Measurements from ENCODE around the gene GPR55.
A peak's percentile ranks its signal among the peaks of the same experiment; 100 is the strongest.

The GPR55 gene

GRCh38 chr2:230872151-230872967 lies 52.7 kb downstream of the GPR55 start:
- H3K27ac ChIP-seq (ENCODE audit: low read length) = no peak overlapping the region
- peaks cover 24% of the 10 kb centered on the region for H3K4me1 ChIP-seq (ENCODE audit: control insufficient read depth, insufficient read depth, low read length)
- no peak for DNase-seq (ENCODE audit: low read depth, low spot score)
- no peaks in the 10 kb centered on the region for H3K9me3 ChIP-seq (ENCODE audit: control insufficient read depth, insufficient read depth, low read length)
- H3K4me3 ChIP-seq (ENCODE audit: low read length) = no peak overlapping the region
- H3K36me3 ChIP-seq (ENCODE audit: control insufficient read depth, insufficient read depth, low read length) = peaks cover 32% of the 10 kb centered on the region
- no CpG with 5 or more reads among the region's 14 CpGs for WGBS (ENCODE audit: insufficient coverage, insufficient read length)
- no peaks in the 10 kb centered on the region for H3K27me3 ChIP-seq (ENCODE audit: control insufficient read depth, insufficient read depth, low read length)

- no peaks in the 10 kb centered on the region for H3K9me3 ChIP-seq (ENCODE audit: control insufficient read depth, insufficient read depth, low read length)
- no peak for DNase-seq (ENCODE audit: low read depth, low spot score)
- no peaks in the 10 kb centered on the region for H3K27me3 ChIP-seq (ENCODE audit: control insufficient read depth, insufficient read depth, low read length)
- H3K36me3 ChIP-seq (ENCODE audit: control insufficient read depth, insufficient read depth, low read length) = peaks cover 25% of the 10 kb centered on the region
- peaks cover 32% of the 10 kb centered on the region for H3K4me1 ChIP-seq (ENCODE audit: control insufficient read depth, insufficient read depth, low read length)
- no CpG with 5 or more reads among the region's 17 CpGs for WGBS (ENCODE audit: insufficient coverage, insufficient read length)
- no peak overlapping the region for H3K4me3 ChIP-seq (ENCODE audit: low read length)
- no peak overlapping the region for H3K27ac ChIP-seq (ENCODE audit: low read length)
Observed at GRCh38 chr2:230871361-230872150, 53.5 kb downstream of the GPR55 start.

GRCh38 chr2:230870544-230871360 lies 54.3 kb downstream of the GPR55 start:
- WGBS (ENCODE audit: insufficient coverage, insufficient read length) = no CpG with 5 or more reads among the region's 18 CpGs
- H3K4me1 ChIP-seq (ENCODE audit: control insufficient read depth, insufficient read depth, low read length) = peaks cover 33% of the 10 kb centered on the region
- DNase-seq (ENCODE audit: low read depth, low spot score) = no peak
- no peaks in the 10 kb centered on the region for H3K27me3 ChIP-seq (ENCODE audit: control insufficient read depth, insufficient read depth, low read length)
- H3K4me3 ChIP-seq (ENCODE audit: low read length) = no peak overlapping the region
- peaks cover 21% of the 10 kb centered on the region for H3K36me3 ChIP-seq (ENCODE audit: control insufficient read depth, insufficient read depth, low read length)
- H3K9me3 ChIP-seq (ENCODE audit: control insufficient read depth, insufficient read depth, low read length) = no peaks in the 10 kb centered on the region
- no peak overlapping the region for H3K27ac ChIP-seq (ENCODE audit: low read length)

GRCh38 chr2:230869914-230870543 lies 55.0 kb downstream of the GPR55 start:
- no peak overlapping the region for H3K27ac ChIP-seq (ENCODE audit: low read length)
- H3K27me3 ChIP-seq (ENCODE audit: control insufficient read depth, insufficient read depth, low read length) = no peaks in the 10 kb centered on the region
- no peak for DNase-seq (ENCODE audit: low read depth, low spot score)
- H3K4me3 ChIP-seq (ENCODE audit: low read length) = no peak overlapping the region
- H3K4me1 ChIP-seq (ENCODE audit: control insufficient read depth, insufficient read depth, low read length) = peaks cover 33% of the 10 kb centered on the region
- no peaks in the 10 kb centered on the region for H3K9me3 ChIP-seq (ENCODE audit: control insufficient read depth, insufficient read depth, low read length)
- peaks cover 14% of the 10 kb centered on the region for H3K36me3 ChIP-seq (ENCODE audit: control insufficient read depth, insufficient read depth, low read length)
- WGBS (ENCODE audit: insufficient coverage, insufficient read length) = no CpG with 5 or more reads among the region's 11 CpGs

GRCh38 chr2:230868947-230869913 lies 55.8 kb downstream of the GPR55 start:
- H3K4me1 ChIP-seq (ENCODE audit: control insufficient read depth, insufficient read depth, low read length) = peaks cover 33% of the 10 kb centered on the region

GRCh38 chr2:230868161-230868946 lies 56.7 kb downstream of the GPR55 start:
- H3K9me3 ChIP-seq (ENCODE audit: control insufficient read depth, insufficient read depth, low read length) = no peaks in the 10 kb centered on the region
- no CpG with 5 or more reads among the region's 15 CpGs for WGBS (ENCODE audit: insufficient coverage, insufficient read length)
- no peaks in the 10 kb centered on the region for H3K27me3 ChIP-seq (ENCODE audit: control insufficient read depth, insufficient read depth, low read length)
- DNase-seq (ENCODE audit: low read depth, low spot score) = no peak
- H3K4me1 ChIP-seq (ENCODE audit: control insufficient read depth, insufficient read depth, low read length) = peaks cover 39% of the 10 kb centered on the region
- H3K36me3 ChIP-seq (ENCODE audit: control insufficient read depth, insufficient read depth, low read length) = no peaks in the 10 kb centered on the region
- no peak overlapping the region for H3K4me3 ChIP-seq (ENCODE audit: low read length)
- H3K27ac ChIP-seq (ENCODE audit: low read length) = no peak overlapping the region

More at GRCh38 chr2:230868947-230869913, 55.8 kb downstream of the GPR55 start:
- no peaks in the 10 kb centered on the region for H3K27me3 ChIP-seq (ENCODE audit: control insufficient read depth, insufficient read depth, low read length)
- no peaks in the 10 kb centered on the region for H3K9me3 ChIP-seq (ENCODE audit: control insufficient read depth, insufficient read depth, low read length)
- no peak overlapping the region for H3K27ac ChIP-seq (ENCODE audit: low read length)
- no CpG with 5 or more reads among the region's 19 CpGs for WGBS (ENCODE audit: insufficient coverage, insufficient read length)
- peaks cover 7% of the 10 kb centered on the region for H3K36me3 ChIP-seq (ENCODE audit: control insufficient read depth, insufficient read depth, low read length)
- no peak overlapping the region for H3K4me3 ChIP-seq (ENCODE audit: low read length)
- DNase-seq (ENCODE audit: low read depth, low spot score) = no peak

GRCh38 chr2:230866756-230867523 lies 58.1 kb downstream of the GPR55 start:
- Histone ChIP-seq H3K36me3 (ENCODE audit: control insufficient read depth, insufficient read depth, low read length) (no peaks in the 10 kb centered on the region), H3K27me3 (ENCODE audit: control insufficient read depth, insufficient read depth, low read length) (no peaks in the 10 kb centered on the region), H3K4me1 (ENCODE audit: control insufficient read depth, insufficient read depth, low read length) (peaks cover 39% of the 10 kb centered on the region), H3K4me3 (ENCODE audit: low read length) (no peak overlapping the region), H3K27ac (ENCODE audit: low read length) (no peak overlapping the region), H3K9me3 (ENCODE audit: control insufficient read depth, insufficient read depth, low read length) (no peaks in the 10 kb centered on the region)
- WGBS (ENCODE audit: insufficient coverage, insufficient read length) = no CpG with 5 or more reads among the region's 13 CpGs
- DNase-seq (ENCODE audit: low read depth, low spot score) = no peak

- no peaks in the 10 kb centered on the region for H3K27me3 ChIP-seq (ENCODE audit: control insufficient read depth, insufficient read depth, low read length)
- peak overlapping the region; percentile 95 for H3K4me3 ChIP-seq (ENCODE audit: low read length)
- H3K36me3 ChIP-seq (ENCODE audit: control insufficient read depth, insufficient read depth, low read length) = no peaks in the 10 kb centered on the region
- H3K27ac ChIP-seq (ENCODE audit: low read length) = no peak overlapping the region
- H3K4me1 ChIP-seq (ENCODE audit: control insufficient read depth, insufficient read depth, low read length) = peaks cover 38% of the 10 kb centered on the region
- DNase-seq (ENCODE audit: low read depth, low spot score) = no peak
- no CpG with 5 or more reads among the region's 35 CpGs for WGBS (ENCODE audit: insufficient coverage, insufficient read length)
- no peaks in the 10 kb centered on the region for H3K9me3 ChIP-seq (ENCODE audit: control insufficient read depth, insufficient read depth, low read length)
Observed at GRCh38 chr2:230865766-230866755, 59.0 kb downstream of the GPR55 start.

Data from iPS DF 6.9 (cell line).